GM12878 (cell line): ENCODE measurements around the gene TMEM272. TPM values are rescaled to one million over a fixed set of nuclear protein-coding genes. Genes with fewer than 3 reads are reported as not detected.

Experiments
- ATAC-seq: fragments of 200-7000 bp; cut with Tn5 transposase; 3 replicates; pipeline ENCODE4 v1.9.1; 2020; ENCODE audit warnings: mild to moderate bottlenecking, moderate library complexity
- BruUV-seq: library from RNA; stranded (reverse); fragments of 400-500 nt; replicated peaks from 2 replicates; lab custom pipeline; 2021; lab: Mats Ljungman, UMichigan
- CTCF ChIA-PET: fragments of 300-600 bp; sonication (Branson Sonifier 250); formaldehyde crosslinking; extraction: SDS; loops from one replicate; lab custom pipeline; 2021; ENCODE audit warnings: inconsistent platforms; lab: Yijun Ruan, JAX
- POLR2A ChIA-PET: fragments of 350-600 bp; formaldehyde crosslinking; extraction: SDS; loops from one replicate; lab custom pipeline; 2021; ENCODE audit warnings: inconsistent platforms; lab: Charles Lee
- RAD21 ChIA-PET: fragments of 300-600 bp; sonication (Branson Sonifier 250); formaldehyde crosslinking; loops from one replicate; lab custom pipeline; 2023; ENCODE audit warnings: antibody characterized with exemption; ENCODE audit not compliant: unreplicated experiment; lab: Charles Lee
- SMC1A ChIA-PET: fragments of 300-600 bp; sonication (Branson Sonifier 250); formaldehyde crosslinking; loops from one replicate; lab custom pipeline; 2023; ENCODE audit not compliant: unreplicated experiment, uncharacterized antibody; lab: Charles Lee
- DNase-seq: peaks from one replicate; pipeline ENCODE4 v3.0.0-alpha.2; 2011; ENCODE audit warnings: low read depth, low spot score
- FAIRE-seq: peaks from 3 replicates; lab custom pipeline; 2011; peaks lifted over from hg19 to GRCh38; lab: Jason Lieb, UNC
- H2AFZ ChIP-seq: 2 replicates; pipeline ENCODE4 v1.6.0; 2011; ENCODE audit warnings: low read depth, low read length, control low read depth; ENCODE audit not compliant: control insufficient read depth
- H3K27ac ChIP-seq: 2 replicates; pipeline ENCODE4 v1.5.1; 2011; ENCODE audit warnings: control low read depth; ENCODE audit not compliant: control insufficient read depth, insufficient read depth
- H3K27me3 ChIP-seq, 2 experiments: replicated peaks in 1 of 2; 2 replicates each; pipeline versions ENCODE4 v1.6.0 to v1.6.1; 2011; ENCODE audit warnings: low read length in 1 of 2; ENCODE audit not compliant: control insufficient read depth in 2 of 2, insufficient read depth in 2 of 2
- H3K36me3 ChIP-seq, 2 experiments: 2 replicates each; pipeline ENCODE4 v1.5.1; 2011; ENCODE audit warnings: low read length in 1 of 2; ENCODE audit not compliant: control insufficient read depth in 2 of 2, insufficient read depth in 2 of 2
- H3K4me1 ChIP-seq: 2 replicates; pipeline ENCODE4 v1.6.1; 2011; ENCODE audit warnings: mild to moderate bottlenecking, low read length, moderate library complexity, mixed read lengths; ENCODE audit not compliant: control insufficient read depth, insufficient read depth
- H3K4me2 ChIP-seq: 2 replicates; pipeline ENCODE4 v1.6.0; 2011; ENCODE audit warnings: control low read depth; ENCODE audit not compliant: control insufficient read depth, insufficient read depth
- H3K4me3 ChIP-seq: fragments of 200-600 bp; sonication (generic); 2 replicates; pipeline ENCODE4 v1.5.1; 2016
- H3K79me2 ChIP-seq: 2 replicates; pipeline ENCODE4 v1.6.0; 2011; ENCODE audit warnings: low read length; ENCODE audit not compliant: control insufficient read depth, insufficient read depth
- H3K9ac ChIP-seq: 2 replicates; pipeline ENCODE4 v1.8.0; 2011; ENCODE audit warnings: low read length, control low read depth, mixed read lengths; ENCODE audit not compliant: control insufficient read depth, insufficient read depth
- H3K9me3 ChIP-seq: replicated peaks from 3 replicates; pipeline ENCODE4 v1.5.1; 2011; ENCODE audit warnings: mild to moderate bottlenecking, low read length; ENCODE audit not compliant: control insufficient read depth, insufficient read depth
- H4K20me1 ChIP-seq: 2 replicates; pipeline ENCODE4 v1.6.0; 2011; ENCODE audit not compliant: control insufficient read depth, insufficient read depth
- ESRRA ChIP-seq: IDR thresholded peaks from 2 replicates; pipeline ENCODE4 v1.6.1; 2012; ENCODE audit warnings: mild to moderate bottlenecking, low read length, improper control_type of control experiment
- ZBTB40 ChIP-seq: fragments of 450-650 bp; IDR thresholded peaks from 2 replicates; pipeline ENCODE4 v1.6.1; 2016; ENCODE audit warnings: mild to moderate bottlenecking, moderate library complexity, borderline replicate concordance
- WGBS: methylation state at CpG from one replicate; pipeline ENCODE4 v1.1.6; 2016; ENCODE audit warnings: low lambda C conversion rate; ENCODE audit not compliant: insufficient replicate concordance, insufficient coverage; ENCODE audit errors: missing lambda C conversion rate; 5-methylcytosine and 5-hydroxymethylcytosine counted together
- in situ Hi-C: fragments of 300-500 bp; cut with MboI; formaldehyde crosslinking; loops from 9 replicates; pipeline ENCODE4 v1.14.3; 2018; ENCODE audit warnings: mixed read lengths
- intact Hi-C: fragments of 100-400 bp; cut with micrococcal nuclease; formaldehyde crosslinking; loops from one replicate; pipeline ENCODE4 v1.14.2; 2022; ENCODE audit not compliant: unreplicated experiment
- polyA plus RNA-seq, 11 experiments: library from polyadenylated mRNA; depleted of rRNA in 4 of 11; unstranded in 6 of 11; stranded (reverse) in 5 of 11; fragments of >200 nt; fragmentation: Nextera tagmentation in 4 of 11; fragmentation: Illumina TruSeq in 1 of 11; extraction: Ambion mirVana in 4 of 11; extraction: Trizol in 1 of 11; gene quantifications; 1 replicate in 1 of 11; 2 replicates in 10 of 11; pipeline versions ENCODE4 v1.2.1 to v1.2.3, GENCODE V29; 2011 to 2016; ENCODE audit warnings: inconsistent platforms in 2 of 11, missing spikeins in 2 of 11, low read depth in 1 of 11
- total RNA-seq, 4 experiments: library from RNA; depleted of rRNA in 3 of 4; stranded (reverse); fragments of >200 nt in 3 of 4; fragmentation: Illumina TruSeq in 1 of 4; extraction: Trizol in 1 of 4; gene quantifications; 2 replicates each; pipeline versions ENCODE4 v1.2.1 to v1.2.3, GENCODE V29; 2013 to 2021

Gene TMEM272
- total and polyA plus RNA-seq, 10 of the 15 experiments (the other 5 are each of a cell fraction or from before 2014, with no cell fraction given) = 0.01 to 0.04 TPM; not detected in 8

DNA sequence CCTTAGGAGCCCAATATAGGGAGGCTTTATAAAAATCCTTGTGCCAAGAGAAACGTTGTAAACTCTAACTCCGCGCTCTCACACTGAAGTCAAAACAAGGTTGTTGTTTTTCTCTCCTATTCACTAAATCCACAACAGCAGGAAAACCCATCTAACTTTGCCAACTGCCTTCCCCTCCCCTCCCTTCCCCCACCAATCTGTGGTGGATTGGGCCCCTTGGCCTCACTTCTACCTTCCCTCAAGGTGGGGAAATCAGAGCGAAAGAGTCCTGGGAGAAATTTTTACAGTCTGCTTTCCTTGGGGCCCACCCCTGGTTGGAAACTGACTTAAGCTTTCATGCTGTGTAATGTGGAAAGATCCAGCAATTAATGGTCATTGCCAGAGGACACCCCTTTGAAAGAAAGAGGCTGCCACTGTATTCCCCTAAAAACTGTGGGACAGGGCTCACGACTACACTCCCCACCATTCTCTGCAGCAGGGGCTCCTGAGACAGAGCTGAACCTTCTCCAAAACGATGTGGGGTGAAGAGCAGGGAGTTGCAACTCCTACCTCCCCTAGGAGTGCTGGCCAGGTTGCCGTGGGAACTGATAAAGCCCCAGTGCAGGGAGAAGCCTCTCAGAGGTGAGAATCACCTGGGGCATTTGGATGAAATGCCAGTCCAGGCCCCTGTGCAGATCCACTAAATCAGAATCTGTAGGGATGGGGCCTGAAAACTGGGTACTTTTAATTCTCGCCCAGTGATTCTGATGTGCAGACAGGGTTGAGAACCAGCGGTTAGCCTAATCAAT, 42.2 kb downstream of the TMEM272 start:
- WGBS = 11% methylated on average over 9 of the region's 9 CpGs
- RAD21 ChIA-PET = interaction anchor here (1.1 to 10.2 kb wide), 5 partner anchors 8 to 368 kb away, joined by 3 to 59 read pairs (median 5); partner anchors contain the start of gene INTS6
- FAIRE-seq (no peak), DNase-seq (no peak), ATAC-seq (peak; percentile 1)
- in situ Hi-C loops = no loop called here
- H3K27ac ChIP-seq = peak overlapping the region; percentile 91
- TF ChIP-seq ESRRA = no peak
- peak; percentile 35; the same call in 1 of the 2 replicates for TF ChIP-seq ZBTB40
- intact Hi-C loops = loop anchor here (2.0 kb wide), 1 partner anchor 218 kb away; the partner anchor contains the start of gene WDFY2
- no peaks in the 10 kb centered on the region for H3K27me3 ChIP-seq
- H3K4me1 ChIP-seq = peaks cover 17% of the 10 kb centered on the region
- H3K4me2 ChIP-seq = peak overlapping the region; percentile 95
- H3K9ac ChIP-seq = peak overlapping the region; percentile 90
- CTCF ChIA-PET = interaction anchor here (0.7 to 4.7 kb wide), 9 partner anchors 8 to 678 kb away, joined by 3 to 14 read pairs (median 6); no protein-coding TSS in a partner anchor
- peak overlapping the region; percentile 82 for H3K4me3 ChIP-seq
- no peaks in the 10 kb centered on the region; the same call in 1 of the 2 replicates for H3K79me2 ChIP-seq
- BruUV-seq = TSS peak; percentile 86
- no peaks in the 10 kb centered on the region for H3K9me3 ChIP-seq
- SMC1A ChIA-PET = interaction anchor here (0.7 to 4.5 kb wide), 8 partner anchors 9 to 677 kb away, joined by 3 to 26 read pairs (median 4); no protein-coding TSS in a partner anchor
- H3K36me3 ChIP-seq = no peaks in the 10 kb centered on the region
- POLR2A ChIA-PET = interaction anchor here (0.7 to 1.1 kb wide), 3 partner anchors 13 to 352 kb away, joined by 3 to 4 read pairs (median 3); no protein-coding TSS in a partner anchor
- H2AFZ ChIP-seq = peak overlapping the region; percentile 89
- H4K20me1 ChIP-seq = no peaks in the 10 kb centered on the region
